EH (cell line): ENCODE measurements around the gene CATSPERZ.

Experiments
- DNase-seq: peaks from one replicate; pipeline ENCODE4 v3.0.0-alpha.2; 2015; ENCODE audit warnings: low read depth

Gene CATSPERZ

DNA sequence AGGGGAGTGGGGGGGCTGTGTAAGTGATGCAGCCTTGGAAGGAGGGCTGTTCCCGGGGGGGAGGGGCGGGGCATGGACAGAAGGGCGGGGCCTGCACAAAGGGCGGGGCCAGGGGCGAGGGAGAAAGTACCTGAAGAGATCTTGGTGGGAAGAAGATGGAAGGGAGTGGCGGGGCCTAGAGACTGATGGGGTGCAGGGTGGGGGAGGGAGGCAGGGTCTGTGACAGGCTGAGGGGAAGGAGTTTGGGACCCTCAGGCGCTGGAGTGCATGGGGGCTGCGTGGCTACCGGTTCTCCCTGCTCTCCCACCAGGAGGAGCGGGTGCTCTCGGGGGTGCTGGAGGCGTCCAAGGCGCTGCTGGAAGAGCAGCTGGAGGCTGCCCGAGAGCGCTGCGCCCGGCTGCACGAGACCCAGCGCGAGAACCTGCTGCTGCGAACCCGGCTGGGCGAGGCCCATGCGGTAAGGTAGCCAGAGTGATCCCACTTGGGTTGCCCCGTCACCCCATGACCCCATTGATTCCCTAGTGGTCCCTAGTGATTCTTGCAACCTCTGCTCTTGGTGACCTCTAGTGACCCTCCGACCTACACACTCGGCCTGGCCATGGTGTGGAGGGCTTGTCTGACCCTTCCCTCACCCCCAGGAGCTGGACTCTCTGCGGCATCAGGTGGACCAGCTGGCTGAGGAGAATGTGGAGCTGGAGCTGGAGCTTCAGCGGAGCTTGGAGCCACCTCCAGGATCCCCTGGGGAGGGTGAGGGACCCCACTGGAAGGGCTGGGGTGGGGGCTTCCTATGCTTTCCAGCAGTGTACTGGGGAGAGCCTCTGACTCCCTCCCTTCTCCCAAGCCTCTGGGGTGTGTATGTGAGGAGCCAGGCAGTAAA is 42.9 kb downstream of the CATSPERZ start:
- DNase-seq: no peak

DNA sequence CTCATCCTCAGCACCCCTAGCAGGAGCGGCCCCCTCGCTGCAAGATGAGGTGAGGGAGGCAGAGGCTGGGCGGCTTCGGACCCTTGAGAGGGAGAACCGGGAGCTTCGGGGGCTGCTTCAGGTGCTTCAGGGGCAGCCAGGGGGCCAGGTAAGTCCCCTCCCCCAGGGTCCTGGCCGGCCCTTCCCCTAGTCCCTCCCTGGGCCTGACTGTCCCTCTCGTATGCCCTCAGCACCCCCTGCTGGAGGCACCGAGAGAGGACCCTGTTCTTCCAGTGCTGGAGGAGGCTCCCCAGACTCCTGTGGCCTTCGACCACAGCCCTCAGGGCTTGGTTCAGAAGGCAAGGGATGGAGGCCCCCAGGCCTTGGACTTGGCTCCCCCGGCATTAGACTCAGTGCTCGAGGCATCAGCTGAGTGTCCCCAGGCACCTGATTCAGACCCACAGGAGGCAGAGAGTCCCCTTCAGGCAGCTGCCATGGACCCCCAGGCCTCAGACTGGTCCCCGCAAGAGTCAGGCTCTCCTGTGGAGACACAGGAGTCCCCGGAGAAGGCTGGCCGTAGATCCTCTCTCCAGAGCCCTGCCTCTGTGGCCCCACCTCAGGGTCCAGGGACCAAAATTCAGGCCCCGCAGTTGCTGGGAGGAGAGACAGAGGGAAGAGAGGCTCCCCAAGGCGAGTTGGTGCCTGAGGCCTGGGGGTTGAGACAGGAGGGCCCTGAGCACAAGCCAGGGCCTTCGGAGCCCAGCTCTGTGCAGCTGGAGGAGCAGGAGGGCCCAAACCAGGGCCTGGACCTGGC is 43.8 kb downstream of the CATSPERZ start:
- DNase-seq: no peak

DNA sequence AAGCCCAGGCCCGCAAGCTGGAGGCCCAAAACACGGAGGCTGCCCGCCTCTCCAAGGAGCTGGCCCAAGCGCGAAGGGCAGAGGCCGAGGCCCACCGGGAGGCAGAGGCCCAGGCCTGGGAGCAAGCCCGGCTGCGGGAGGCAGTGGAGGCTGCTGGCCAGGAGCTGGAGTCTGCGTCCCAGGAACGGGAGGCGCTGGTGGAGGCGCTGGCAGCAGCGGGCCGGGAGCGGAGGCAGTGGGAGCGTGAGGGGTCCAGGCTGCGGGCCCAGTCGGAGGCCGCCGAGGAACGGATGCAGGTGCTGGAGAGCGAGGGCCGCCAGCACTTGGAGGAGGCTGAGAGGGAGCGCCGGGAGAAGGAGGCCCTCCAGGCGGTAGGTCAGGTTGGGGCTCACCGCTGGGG is 44.6 kb downstream of the CATSPERZ start:
- DNase-seq: no peak

DNA sequence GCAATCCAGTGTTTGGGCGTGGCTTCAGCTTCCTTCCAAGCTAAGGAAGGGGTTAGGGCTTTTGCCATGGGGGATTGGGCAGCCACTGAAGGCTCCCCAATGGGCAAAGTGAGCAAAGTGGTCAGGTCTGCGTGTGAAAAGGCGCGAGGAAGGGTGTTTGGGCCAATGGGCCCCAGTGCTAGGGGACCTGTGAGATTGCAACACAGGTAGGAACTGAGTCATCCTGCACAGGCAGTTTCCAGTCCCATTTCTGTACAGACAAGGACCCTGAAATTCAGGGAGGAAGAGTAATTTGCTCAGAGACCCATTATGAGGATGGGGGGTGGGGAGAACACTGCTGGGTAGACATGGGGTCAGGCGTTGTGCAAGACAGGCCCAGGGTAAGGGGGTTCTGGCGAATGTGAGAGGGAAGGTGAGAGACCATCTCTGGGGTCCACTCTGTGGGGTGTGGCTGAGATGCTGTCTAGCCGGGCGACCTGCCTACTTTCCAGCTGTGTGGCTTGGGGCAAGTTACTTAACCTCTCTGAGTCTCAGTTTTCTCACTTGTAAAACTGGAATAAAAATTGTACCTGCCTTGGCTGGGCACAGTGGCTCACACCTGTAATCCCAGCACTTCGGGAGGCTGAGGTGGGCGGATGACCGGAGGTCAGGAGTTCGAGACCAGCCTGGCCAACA is 47.2 kb downstream of the CATSPERZ start:
- DNase-seq: no peak

DNA sequence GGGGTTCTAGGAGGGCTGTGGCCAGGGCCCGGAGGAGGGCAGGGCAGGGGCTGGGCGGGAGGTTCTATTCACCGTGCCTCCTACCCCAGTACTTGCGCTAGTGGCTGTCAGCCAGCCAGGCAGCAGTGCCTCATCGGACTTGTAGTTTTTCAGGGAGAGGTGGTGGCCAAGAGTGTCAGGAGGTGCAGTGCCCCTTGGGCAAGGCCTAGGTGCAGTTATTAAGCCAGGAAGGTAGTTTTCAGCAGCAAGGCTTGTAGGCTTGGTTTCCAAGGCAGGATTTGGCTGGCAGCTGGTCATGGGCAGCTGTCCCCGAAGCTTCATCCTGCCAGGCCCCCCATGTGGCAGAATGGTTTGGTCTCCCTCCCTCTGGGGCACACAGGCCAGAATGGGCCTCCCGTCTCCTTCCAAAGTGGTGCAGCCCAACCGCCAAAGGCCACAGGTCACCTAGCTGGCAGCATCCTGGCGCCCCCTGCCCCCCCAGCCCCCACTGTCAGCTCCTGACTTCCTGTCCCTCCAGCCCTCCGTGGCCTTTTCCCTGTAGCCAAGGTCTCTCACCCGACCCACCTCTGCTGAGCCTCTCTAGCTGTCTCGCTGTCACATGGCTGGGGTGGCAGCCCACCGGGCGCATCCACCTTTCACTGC is 48.3 kb downstream of the CATSPERZ start:
- DNase-seq: no peak

DNA sequence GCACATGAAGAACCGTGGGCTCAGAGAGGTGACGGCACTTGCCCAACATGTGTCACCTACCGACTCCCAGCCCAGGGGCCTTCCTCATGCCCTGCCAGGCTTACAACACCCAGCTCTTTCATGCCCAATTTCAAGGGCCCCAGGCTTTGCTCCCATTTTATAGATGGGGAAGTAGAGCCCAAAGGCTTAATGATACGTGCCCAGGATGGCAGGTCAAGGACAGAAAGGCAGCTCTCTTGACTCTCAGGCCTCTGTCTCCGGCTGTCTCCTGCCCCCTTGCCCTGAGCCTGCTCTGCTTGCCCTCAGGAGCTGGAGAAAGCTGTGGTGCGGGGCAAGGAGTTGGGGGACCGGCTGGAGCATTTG is 48.8 kb downstream of the CATSPERZ start:
- DNase-seq: no peak

DNA sequence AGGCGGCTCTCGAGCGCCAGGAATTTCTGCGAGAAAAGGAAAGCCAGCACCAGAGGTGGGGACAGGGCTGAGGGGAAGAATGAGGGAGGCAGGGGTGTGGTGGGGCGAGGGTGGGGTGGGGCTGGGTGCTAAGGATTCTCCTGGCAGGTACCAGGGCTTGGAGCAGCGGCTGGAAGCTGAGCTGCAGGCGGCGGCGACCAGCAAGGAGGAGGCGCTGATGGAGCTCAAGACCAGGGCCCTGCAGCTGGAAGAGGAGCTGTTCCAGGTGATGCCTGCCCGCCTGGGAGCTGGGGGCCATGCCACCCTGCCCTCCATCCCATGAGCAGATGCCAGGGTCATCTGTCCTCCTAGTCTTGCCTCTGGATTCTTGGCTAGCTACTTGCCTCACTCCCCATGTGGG is 49.2 kb downstream of the CATSPERZ start:
- DNase-seq: no peak

DNA sequence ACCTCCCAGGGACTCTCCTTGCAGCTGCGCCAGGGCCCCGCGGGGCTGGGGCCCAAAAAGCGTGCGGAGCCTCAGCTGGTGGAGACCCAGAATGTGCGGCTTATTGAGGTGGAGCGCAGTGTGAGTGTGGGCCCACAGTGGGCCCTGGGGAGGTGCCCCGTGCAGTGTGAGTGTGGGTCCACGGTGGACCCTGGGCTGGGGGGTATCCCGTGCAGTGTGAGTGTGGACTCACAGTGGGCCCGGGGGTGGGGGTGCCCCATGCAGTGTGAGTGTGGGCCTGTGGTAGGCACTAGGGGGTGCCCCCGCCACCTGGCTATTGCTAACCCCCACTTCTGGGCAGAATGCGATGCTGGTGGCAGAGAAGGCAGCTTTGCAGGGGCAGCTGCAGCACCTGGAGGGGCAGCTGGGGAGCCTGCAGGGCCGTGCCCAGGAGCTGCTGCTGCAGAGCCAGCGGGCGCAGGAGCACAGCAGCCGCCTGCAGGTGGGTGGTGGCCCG is 51.0 kb downstream of the CATSPERZ start:
- DNase-seq: no peak

DNA sequence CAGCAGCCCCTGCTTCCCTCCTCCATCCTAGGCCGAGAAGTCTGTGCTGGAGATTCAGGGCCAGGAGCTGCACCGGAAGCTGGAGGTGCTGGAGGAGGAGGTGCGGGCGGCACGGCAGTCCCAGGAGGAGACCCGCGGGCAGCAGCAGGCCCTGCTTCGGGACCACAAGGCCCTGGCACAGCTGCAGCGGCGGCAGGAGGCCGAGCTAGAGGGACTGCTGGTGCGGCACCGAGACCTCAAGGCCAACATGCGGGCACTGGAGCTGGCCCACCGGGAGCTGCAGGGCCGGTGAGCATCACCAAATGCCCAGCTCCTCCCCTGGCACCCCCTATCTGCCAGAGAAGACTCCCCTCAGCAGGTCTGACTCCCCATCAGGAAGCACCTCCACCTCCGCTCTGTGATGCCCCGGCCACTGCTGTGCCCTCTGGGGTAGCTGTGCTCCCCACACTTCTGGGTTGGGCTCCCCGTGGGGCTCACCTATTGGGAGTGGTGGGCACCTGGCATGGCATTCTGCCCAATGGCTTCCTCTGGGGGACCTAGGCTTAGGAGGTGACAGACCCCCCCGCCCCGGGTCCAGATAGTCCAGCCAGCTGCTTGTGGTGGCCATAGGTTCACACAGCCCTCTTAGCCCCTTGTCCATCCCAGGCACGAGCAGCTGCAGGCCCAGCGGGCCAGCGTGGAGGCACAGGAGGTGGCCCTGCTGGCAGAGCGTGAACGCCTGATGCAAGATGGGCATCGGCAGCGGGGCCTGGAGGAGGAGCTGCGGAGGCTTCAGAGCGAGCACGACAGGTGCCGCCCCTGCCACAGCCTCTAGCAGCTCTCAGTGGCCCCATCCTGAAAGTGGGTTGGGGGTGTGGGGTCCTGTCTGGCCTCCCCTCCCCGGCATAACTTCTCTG is 52.2 kb downstream of the CATSPERZ start:
- DNase-seq: no peak

DNA sequence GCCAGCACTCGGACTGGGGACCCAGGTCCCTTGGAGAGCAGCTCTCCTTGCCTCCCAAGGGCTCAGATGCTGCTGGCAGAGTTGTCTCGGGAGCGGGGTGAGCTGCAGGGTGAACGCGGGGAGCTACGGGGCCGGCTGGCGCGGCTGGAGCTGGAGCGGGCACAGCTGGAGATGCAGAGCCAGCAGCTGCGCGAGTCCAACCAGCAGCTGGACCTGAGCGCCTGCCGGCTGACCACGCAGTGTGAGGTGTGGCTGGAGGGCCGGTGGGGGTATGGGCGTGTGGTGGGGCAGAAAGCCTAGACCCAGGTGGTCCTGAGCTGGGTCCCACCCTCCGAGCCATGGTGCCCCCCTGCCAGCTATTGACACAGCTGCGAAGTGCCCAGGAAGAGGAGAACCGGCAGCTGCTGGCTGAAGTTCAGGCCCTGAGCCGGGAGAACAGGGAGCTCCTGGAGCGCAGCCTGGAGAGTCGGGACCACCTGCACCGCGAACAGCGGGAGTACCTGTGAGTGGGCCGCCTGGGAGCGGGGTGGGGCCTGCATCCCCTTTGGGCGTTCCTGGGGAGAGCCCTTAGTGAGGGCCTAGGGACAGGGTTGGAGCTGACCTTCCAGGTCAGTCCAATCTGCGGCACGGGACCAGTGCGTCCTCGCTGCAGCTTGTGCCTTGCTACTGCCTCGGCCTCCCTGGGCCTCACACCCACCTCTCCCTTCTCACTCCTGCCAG is 53.0 kb downstream of the CATSPERZ start:
- no peak for DNase-seq

DNA sequence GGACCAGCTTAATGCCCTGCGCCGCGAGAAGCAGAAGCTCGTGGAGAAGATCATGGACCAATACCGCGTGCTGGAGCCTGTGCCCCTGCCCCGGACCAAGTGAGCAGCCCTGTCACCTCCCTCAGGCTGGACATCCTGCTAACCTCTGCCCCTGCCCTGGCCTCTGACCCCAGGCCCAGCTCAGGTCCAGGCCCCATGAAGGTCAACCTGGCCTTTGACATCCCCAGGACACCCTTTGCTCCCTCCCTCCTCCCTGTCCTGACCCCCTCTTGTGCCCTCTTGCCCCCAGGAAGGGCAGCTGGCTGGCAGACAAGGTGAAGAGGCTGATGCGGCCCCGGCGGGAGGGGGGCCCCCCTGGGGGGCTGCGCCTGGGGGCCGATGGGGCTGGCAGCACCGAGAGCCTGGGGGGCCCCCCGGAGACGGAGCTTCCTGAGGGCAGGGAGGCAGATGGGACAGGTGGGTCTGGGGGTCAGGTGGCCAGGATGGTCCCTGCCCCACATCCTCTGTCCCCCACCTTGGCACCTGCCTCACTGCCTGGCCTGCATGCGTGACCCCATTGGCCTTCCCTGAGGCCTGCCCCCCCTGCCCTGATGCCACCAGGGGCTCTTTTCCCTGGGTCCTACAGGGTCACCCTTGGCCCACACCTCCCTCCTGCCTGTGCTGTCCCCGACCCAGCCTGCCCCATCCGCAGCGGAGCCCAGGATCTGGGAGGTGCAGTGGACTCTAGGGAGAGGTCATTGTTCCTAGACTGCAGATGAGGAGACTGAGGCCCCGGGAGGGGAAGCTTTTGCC is 53.8 kb downstream of the CATSPERZ start:
- DNase-seq: no peak
